H54 (cell line): ENCODE measurements around the gene SAMD5.

Experiments
- DNase-seq: peaks from one replicate; pipeline ENCODE4 v3.0.0; 2011; ENCODE audit warnings: low spot score, mixed read lengths; ENCODE audit not compliant: insufficient read length
- FAIRE-seq: peaks from 3 replicates; lab custom pipeline; 2011; peaks lifted over from hg19 to GRCh38; lab: Jason Lieb, UNC
- POLR2A ChIP-seq: IDR thresholded peaks from 2 replicates; pipeline ENCODE4 v1.6.1; 2011; ENCODE audit warnings: low read depth, mild to moderate bottlenecking, low read length

Gene SAMD5

GRCh38 chr6:147603392-147604081 is 95.0 kb downstream of the SAMD5 start:
- FAIRE-seq (no peak), DNase-seq (no peak)
- no peak for TF ChIP-seq POLR2A

GRCh38 chr6:147604373-147604772 is 95.9 kb downstream of the SAMD5 start:
- FAIRE-seq = no peak
- TF ChIP-seq POLR2A = no peak
- no peak for DNase-seq

- no peak for TF ChIP-seq POLR2A
- no peak for DNase-seq
- FAIRE-seq = no peak
These were observed 103.5 kb downstream of the SAMD5 start for GRCh38 chr6:147611992-147612391.

- TF ChIP-seq POLR2A = no peak
- FAIRE-seq = no peak
- no peak for DNase-seq
These were observed 106.0 kb downstream of the SAMD5 start for GRCh38 chr6:147614501-147614900.

- FAIRE-seq = no peak
- DNase-seq = no peak
- TF ChIP-seq POLR2A = no peak
These were observed 107.4 kb downstream of the SAMD5 start for GRCh38 chr6:147615659-147616456.

- FAIRE-seq = no peak
- DNase-seq = no peak
- no peak for TF ChIP-seq POLR2A
These were observed 108.9 kb downstream of the SAMD5 start for GRCh38 chr6:147617366-147617765.

- no peak for TF ChIP-seq POLR2A
- FAIRE-seq (no peak), DNase-seq (no peak)
These were observed 110.0 kb downstream of the SAMD5 start for GRCh38 chr6:147618457-147618856.

GRCh38 chr6:147618927-147619326 is 110.4 kb downstream of the SAMD5 start:
- FAIRE-seq (no peak), DNase-seq (no peak)
- no peak for TF ChIP-seq POLR2A
